Activated CD8-positive, alpha-beta T cell treated with anti-CD3 and anti-CD28 coated beads for 36 hours (primary cell): ENCODE results near the gene SIGLEC7. TPM values are rescaled to one million over a fixed set of nuclear protein-coding genes. Genes with fewer than 3 reads are reported as not detected.

Source experiments
- ATAC-seq: fragments of 200-7000 bp; cut with Tn5 transposase; one replicate; pipeline ENCODE4 v1.10.0; 2021; ENCODE audit warnings: mild to moderate bottlenecking, moderate library complexity
- CTCF ChIA-PET: fragments of 350-600 bp; sonication (Branson Sonifier 250); formaldehyde crosslinking; loops from one replicate; lab custom pipeline; 2021; ENCODE audit warnings: antibody characterized with exemption; lab: Charles Lee
- POLR2A ChIA-PET: fragments of 350-600 bp; sonication (Branson Sonifier 250); formaldehyde crosslinking; loops from one replicate; lab custom pipeline; 2021; ENCODE audit warnings: antibody characterized with exemption; lab: Charles Lee
- DNase-seq: peaks from one replicate; pipeline ENCODE4 v3.0.0-alpha.2; 2020
- H3K27ac Mint-ChIP-seq: one replicate; pipeline ENCODE4 v1.8.0; 2021; ENCODE audit warnings: mild to moderate bottlenecking, mixed read lengths
- H3K27me3 Mint-ChIP-seq: one replicate; pipeline ENCODE4 v1.8.0; 2021; ENCODE audit warnings: mixed read lengths
- H3K36me3 Mint-ChIP-seq: one replicate; pipeline ENCODE4 v1.8.0; 2021; ENCODE audit warnings: low read depth, mixed read lengths
- H3K4me1 Mint-ChIP-seq: one replicate; pipeline ENCODE4 v1.8.0; 2021; ENCODE audit warnings: low read depth, mixed read lengths
- H3K4me3 Mint-ChIP-seq: one replicate; pipeline ENCODE4 v1.8.0; 2021; ENCODE audit warnings: mild to moderate bottlenecking, moderate library complexity, mixed read lengths
- H3K9me3 Mint-ChIP-seq: one replicate; pipeline ENCODE4 v1.8.0; 2021; ENCODE audit warnings: mixed read lengths
- intact Hi-C: fragments of 100-400 bp; cut with micrococcal nuclease; formaldehyde crosslinking; loops from one replicate; pipeline ENCODE4 v1.10.0; 2022
- total RNA-seq, 2 experiments: library from RNA; stranded (reverse); gene quantifications; one replicate each; pipeline ENCODE4 v1.2.3, GENCODE V29; 2021
- TF ChIP-seq, protein P1 (sequence below): fragments of 200-600 bp; IDR thresholded peaks from one replicate; pipeline ENCODE4 v1.8.0; 2022; ENCODE audit warnings: antibody characterized with exemption, mild to moderate bottlenecking

SIGLEC7 gene
- total RNA-seq, 2 experiments from 2014 or later: not detected

GRCh38 chr19:51099047-51099382 is 43.1 kb upstream of the SIGLEC7 start:
- Mint-ChIP-seq H3K27me3 (no peaks in the 10 kb centered on the region), H3K9me3 (no peaks in the 10 kb centered on the region), H3K4me1 (peaks cover 17% of the 10 kb centered on the region), H3K36me3 (peaks cover 31% of the 10 kb centered on the region), H3K27ac (peak overlapping the region; percentile 34), H3K4me3 (peak overlapping the region; percentile 41)
- POLR2A ChIA-PET: no interaction called here
- CTCF ChIA-PET: no interaction called here
- TF ChIP-seq, protein P1, sequence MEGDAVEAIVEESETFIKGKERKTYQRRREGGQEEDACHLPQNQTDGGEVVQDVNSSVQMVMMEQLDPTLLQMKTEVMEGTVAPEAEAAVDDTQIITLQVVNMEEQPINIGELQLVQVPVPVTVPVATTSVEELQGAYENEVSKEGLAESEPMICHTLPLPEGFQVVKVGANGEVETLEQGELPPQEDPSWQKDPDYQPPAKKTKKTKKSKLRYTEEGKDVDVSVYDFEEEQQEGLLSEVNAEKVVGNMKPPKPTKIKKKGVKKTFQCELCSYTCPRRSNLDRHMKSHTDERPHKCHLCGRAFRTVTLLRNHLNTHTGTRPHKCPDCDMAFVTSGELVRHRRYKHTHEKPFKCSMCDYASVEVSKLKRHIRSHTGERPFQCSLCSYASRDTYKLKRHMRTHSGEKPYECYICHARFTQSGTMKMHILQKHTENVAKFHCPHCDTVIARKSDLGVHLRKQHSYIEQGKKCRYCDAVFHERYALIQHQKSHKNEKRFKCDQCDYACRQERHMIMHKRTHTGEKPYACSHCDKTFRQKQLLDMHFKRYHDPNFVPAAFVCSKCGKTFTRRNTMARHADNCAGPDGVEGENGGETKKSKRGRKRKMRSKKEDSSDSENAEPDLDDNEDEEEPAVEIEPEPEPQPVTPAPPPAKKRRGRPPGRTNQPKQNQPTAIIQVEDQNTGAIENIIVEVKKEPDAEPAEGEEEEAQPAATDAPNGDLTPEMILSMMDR: no peak
- intact Hi-C loops: no loop called here
- no peak for ATAC-seq
- DNase-seq: no peak

DNA sequence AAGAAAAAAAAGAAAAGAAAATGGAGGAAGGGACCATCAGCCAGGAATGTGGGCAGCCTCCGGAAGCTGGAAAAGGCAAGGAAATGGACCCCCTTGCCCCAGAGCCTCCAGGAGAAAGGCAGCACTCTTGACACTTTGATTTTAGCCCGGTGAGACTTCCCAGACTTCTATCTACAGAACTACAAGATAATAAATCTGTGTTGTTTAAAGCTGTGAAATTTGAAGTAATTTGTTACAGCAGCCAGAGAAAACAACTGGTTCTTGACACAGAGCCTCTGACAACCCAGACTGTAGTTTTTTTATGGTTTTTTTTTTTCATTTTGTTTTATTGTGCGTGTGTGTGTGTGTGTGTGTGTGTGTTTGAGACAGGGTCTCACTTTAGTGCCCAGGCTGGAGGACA is 41.5 kb upstream of the SIGLEC7 start:
- POLR2A ChIA-PET: interaction anchor here (0.6 kb wide), 1 partner anchor 83 kb away, joined by 3 read pairs; no protein-coding TSS in a partner anchor
- no peak for ATAC-seq
- Mint-ChIP-seq H3K27me3 (no peaks in the 10 kb centered on the region), H3K27ac (no peak overlapping the region), H3K36me3 (peaks cover 40% of the 10 kb centered on the region), H3K4me1 (peaks cover 27% of the 10 kb centered on the region), H3K9me3 (no peaks in the 10 kb centered on the region), H3K4me3 (no peak overlapping the region)
- CTCF ChIA-PET: no interaction called here
- DNase-seq: no peak
- intact Hi-C loops: no loop called here
- TF ChIP-seq, protein P1: no peak

GRCh38 chr19:51101171-51101865 is 40.8 kb upstream of the SIGLEC7 start:
- H3K4me1 Mint-ChIP-seq: peaks cover 34% of the 10 kb centered on the region
- H3K27ac Mint-ChIP-seq: no peak overlapping the region
- no peak for DNase-seq
- H3K9me3 Mint-ChIP-seq: no peaks in the 10 kb centered on the region
- TF ChIP-seq, protein P1: no peak
- POLR2A ChIA-PET: interaction anchor here (0.6 to 0.8 kb wide), 2 partner anchors 44 to 84 kb away, joined by 3 read pairs; no protein-coding TSS in a partner anchor
- ATAC-seq: no peak
- no peak overlapping the region for H3K4me3 Mint-ChIP-seq
- H3K36me3 Mint-ChIP-seq: peaks cover 36% of the 10 kb centered on the region
- no peaks in the 10 kb centered on the region for H3K27me3 Mint-ChIP-seq
- CTCF ChIA-PET: interaction anchor here (0.8 kb wide), 1 partner anchor 30 kb away, joined by 3 read pairs; no protein-coding TSS in a partner anchor
- intact Hi-C loops: no loop called here

- no peaks in the 10 kb centered on the region for H3K27me3 Mint-ChIP-seq
- H3K9me3 Mint-ChIP-seq: no peaks in the 10 kb centered on the region
- DNase-seq (no peak), ATAC-seq (no peak)
- ChIA-PET CTCF (no interaction called here), POLR2A (no interaction called here)
- no peak overlapping the region for H3K4me3 Mint-ChIP-seq
- peaks cover 33% of the 10 kb centered on the region for H3K4me1 Mint-ChIP-seq
- H3K27ac Mint-ChIP-seq: no peak overlapping the region
- peaks cover 30% of the 10 kb centered on the region for H3K36me3 Mint-ChIP-seq
- TF ChIP-seq, protein P1: no peak
- intact Hi-C loops: no loop called here
Measured at GRCh38 chr19:51102991-51103390, 39.1 kb upstream of the SIGLEC7 start.

DNA sequence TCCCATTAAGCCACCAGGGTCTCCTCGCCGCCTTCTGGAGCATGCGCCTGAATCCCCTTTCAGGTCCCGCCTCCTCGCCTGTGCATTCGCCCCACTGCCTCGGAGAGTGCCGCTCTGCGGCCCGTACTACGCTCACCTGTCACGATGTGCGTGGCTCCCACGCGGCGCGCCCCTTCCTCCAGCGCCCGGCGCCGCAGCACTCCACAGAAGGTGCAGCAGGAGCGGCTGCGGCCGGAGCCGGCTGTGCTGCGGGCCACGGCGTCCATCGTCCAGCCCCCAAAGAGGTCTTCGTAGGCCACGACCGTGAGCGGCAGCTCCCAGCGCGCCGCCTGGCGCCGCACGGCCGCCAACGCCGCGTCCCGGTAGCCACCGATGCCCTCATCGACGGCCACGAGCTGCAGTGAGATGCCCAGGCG is 38.2 kb upstream of the SIGLEC7 start:
- ChIA-PET POLR2A (no interaction called here), CTCF (no interaction called here)
- ATAC-seq (no peak), DNase-seq (no peak)
- H3K9me3 Mint-ChIP-seq: no peaks in the 10 kb centered on the region
- H3K27ac Mint-ChIP-seq: no peak overlapping the region
- H3K4me1 Mint-ChIP-seq: peaks cover 37% of the 10 kb centered on the region
- TF ChIP-seq, protein P1: no peak
- intact Hi-C loops: no loop called here
- H3K4me3 Mint-ChIP-seq: no peak overlapping the region
- peaks cover 30% of the 10 kb centered on the region for H3K36me3 Mint-ChIP-seq
- no peaks in the 10 kb centered on the region for H3K27me3 Mint-ChIP-seq
